ENCODE measurements around the gene FOXI1.

DNA sequence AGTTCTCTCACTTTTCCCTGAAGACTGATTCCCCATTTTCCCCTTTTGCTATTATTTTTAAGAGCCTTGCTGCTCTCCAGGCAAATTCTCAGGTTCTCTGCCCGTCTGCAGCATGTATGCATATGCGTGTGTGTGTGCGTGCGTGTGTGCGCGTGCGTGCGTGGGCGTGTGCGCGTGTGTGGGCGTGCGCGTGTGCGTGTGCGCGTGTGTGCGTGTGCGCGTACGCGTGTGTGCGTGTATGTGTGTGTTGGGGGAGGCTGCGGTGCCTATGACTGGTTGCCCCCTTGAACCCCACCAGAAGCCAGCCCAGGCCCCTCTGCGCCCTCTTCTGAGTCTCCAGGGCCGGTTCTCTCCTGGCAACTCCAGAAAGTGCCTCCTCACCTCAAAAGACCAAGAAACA is 987 bp upstream of the FOXI1 start:
- TF ChIP-seq, protein P1, sequence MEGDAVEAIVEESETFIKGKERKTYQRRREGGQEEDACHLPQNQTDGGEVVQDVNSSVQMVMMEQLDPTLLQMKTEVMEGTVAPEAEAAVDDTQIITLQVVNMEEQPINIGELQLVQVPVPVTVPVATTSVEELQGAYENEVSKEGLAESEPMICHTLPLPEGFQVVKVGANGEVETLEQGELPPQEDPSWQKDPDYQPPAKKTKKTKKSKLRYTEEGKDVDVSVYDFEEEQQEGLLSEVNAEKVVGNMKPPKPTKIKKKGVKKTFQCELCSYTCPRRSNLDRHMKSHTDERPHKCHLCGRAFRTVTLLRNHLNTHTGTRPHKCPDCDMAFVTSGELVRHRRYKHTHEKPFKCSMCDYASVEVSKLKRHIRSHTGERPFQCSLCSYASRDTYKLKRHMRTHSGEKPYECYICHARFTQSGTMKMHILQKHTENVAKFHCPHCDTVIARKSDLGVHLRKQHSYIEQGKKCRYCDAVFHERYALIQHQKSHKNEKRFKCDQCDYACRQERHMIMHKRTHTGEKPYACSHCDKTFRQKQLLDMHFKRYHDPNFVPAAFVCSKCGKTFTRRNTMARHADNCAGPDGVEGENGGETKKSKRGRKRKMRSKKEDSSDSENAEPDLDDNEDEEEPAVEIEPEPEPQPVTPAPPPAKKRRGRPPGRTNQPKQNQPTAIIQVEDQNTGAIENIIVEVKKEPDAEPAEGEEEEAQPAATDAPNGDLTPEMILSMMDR (IDR thresholded peaks at IDR 0.05): no peak
- TF ChIP-seq POLR2A (IDR thresholded peaks at IDR 0.05): no peak
